ENCODE data around the gene RAD51B.

Gene RAD51B

DNA sequence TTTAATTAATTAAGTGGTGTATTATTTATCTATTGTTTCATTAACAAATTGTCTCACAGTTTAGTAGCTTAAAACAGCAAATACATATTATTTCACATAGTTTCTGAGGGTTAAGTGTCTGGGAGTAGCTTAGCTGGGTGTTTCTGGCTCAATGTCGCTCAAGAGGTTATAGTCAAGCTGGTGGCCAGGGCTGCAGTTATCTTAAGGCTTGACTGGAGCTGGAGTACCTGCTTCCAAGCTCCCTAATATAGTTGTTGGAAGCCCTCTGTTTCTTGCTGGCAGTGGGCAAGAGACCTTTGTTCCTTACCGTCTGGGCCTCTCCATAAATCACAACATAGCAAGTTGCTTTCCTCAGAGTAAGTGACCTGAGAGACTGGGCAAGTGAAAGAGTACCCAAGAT, 66.6 kb downstream of the RAD51B start:
- peaks cover 19% of the 10 kb centered on the region for H3K4me1 ChIP-seq (ENCODE audit: control insufficient read depth, insufficient read depth, low read length)
- no peak overlapping the region for H3K27ac ChIP-seq (ENCODE audit: extremely low read depth, low read depth, low read length)
- no peak overlapping the region for H3K4me3 ChIP-seq (ENCODE audit: low read depth, low read length)
- no peaks in the 10 kb centered on the region for H3K36me3 ChIP-seq (ENCODE audit: control insufficient read depth in 2 of 2, insufficient read depth in 1 of 2, low read length in 2 of 2)
- ChIA-PET CTCF (no interaction called here), POLR2A (no interaction called here)
- TF ChIP-seq ZNF335 (tag by site-specific recombination; conservative IDR thresholded peaks at IDR 0.05), result no peak
- TF ChIP-seq ZNF514 (tag by site-specific recombination; IDR thresholded peaks at IDR 0.05), result no peak
- H3K9me3 ChIP-seq (ENCODE audit: control insufficient read depth, insufficient read depth, low read depth, low read length), result no peaks in the 10 kb centered on the region

GRCh38 chr14:67887478-67887877, 67.9 kb downstream of the RAD51B start:
- Histone ChIP-seq H3K4me1 (ENCODE audit: control insufficient read depth, insufficient read depth, low read length) (peaks cover 24% of the 10 kb centered on the region), H3K36me3 (ENCODE audit: control insufficient read depth in 2 of 2, insufficient read depth in 1 of 2, low read length in 2 of 2) (no peaks in the 10 kb centered on the region), H3K9me3 (ENCODE audit: control insufficient read depth, insufficient read depth, low read depth, low read length) (no peaks in the 10 kb centered on the region), H3K27ac (ENCODE audit: extremely low read depth, low read depth, low read length) (no peak overlapping the region), H3K4me3 (ENCODE audit: low read depth, low read length) (no peak overlapping the region)
- no peak for TF ChIP-seq ZNF555 (tag by site-specific recombination; conservative IDR thresholded peaks at IDR 0.05)
- TF ChIP-seq, protein P1, sequence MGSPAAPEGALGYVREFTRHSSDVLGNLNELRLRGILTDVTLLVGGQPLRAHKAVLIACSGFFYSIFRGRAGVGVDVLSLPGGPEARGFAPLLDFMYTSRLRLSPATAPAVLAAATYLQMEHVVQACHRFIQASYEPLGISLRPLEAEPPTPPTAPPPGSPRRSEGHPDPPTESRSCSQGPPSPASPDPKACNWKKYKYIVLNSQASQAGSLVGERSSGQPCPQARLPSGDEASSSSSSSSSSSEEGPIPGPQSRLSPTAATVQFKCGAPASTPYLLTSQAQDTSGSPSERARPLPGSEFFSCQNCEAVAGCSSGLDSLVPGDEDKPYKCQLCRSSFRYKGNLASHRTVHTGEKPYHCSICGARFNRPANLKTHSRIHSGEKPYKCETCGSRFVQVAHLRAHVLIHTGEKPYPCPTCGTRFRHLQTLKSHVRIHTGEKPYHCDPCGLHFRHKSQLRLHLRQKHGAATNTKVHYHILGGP (tag by site-specific recombination; IDR thresholded peaks at IDR 0.05), result peak; percentile 82
- TF ChIP-seq ZNF26 (tag by site-specific recombination; IDR thresholded peaks at IDR 0.05), result no peak
- TF ChIP-seq PRDM6 (tag by site-specific recombination; IDR thresholded peaks at IDR 0.05), result peak; percentile 78
- TF ChIP-seq KLF7 (tag by site-specific recombination; IDR thresholded peaks at IDR 0.05; ENCODE audit: borderline replicate concordance), result no peak
- TF ChIP-seq BCL11B (tag by site-specific recombination; IDR thresholded peaks at IDR 0.05; ENCODE audit: low read depth), result no peak
- POLR2A ChIA-PET, result no interaction called here
- CTCF ChIA-PET, result interaction anchor here (0.7 kb wide), 1 partner anchor 273 kb away, joined by 3 read pairs; no protein-coding TSS in a partner anchor

DNA sequence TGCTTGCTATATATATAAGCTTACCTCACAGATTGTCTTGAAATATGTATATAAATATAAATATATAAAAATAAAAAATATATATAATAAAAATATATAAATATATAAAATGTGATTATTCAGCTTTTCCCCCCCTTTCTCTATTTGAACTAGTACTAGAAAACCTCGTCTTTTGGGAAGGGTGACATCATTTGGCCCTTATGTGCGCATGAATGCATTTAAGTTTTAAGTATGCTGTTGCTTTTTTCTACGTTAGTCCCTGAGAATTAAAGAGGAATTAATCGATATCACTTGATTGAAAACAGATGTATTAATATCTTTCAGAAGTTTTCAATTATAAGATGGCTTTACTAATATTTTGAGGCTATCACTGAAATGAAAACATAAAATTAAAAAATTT, 69.9 kb downstream of the RAD51B start:
- Histone ChIP-seq H3K27ac (ENCODE audit: extremely low read depth, low read depth, low read length) (no peak overlapping the region), H3K36me3 (ENCODE audit: control insufficient read depth in 2 of 2, insufficient read depth in 1 of 2, low read length in 2 of 2) (no peaks in the 10 kb centered on the region), H3K9me3 (ENCODE audit: control insufficient read depth, insufficient read depth, low read depth, low read length) (no peaks in the 10 kb centered on the region), H3K4me1 (ENCODE audit: control insufficient read depth, insufficient read depth, low read length) (peaks cover 24% of the 10 kb centered on the region), H3K4me3 (ENCODE audit: low read depth, low read length) (no peak overlapping the region)
- ChIA-PET CTCF (interaction anchor here (0.6 kb wide), 1 partner anchor 456 kb away, joined by 3 read pairs; no protein-coding TSS in a partner anchor), POLR2A (no interaction called here)
- TF ChIP-seq PRDM6 (tag by site-specific recombination; IDR thresholded peaks at IDR 0.05) (peak; percentile 62), ZNF335 (tag by site-specific recombination; conservative IDR thresholded peaks at IDR 0.05) (peak; percentile 19), ZNF146 (tag by site-specific recombination; IDR thresholded peaks at IDR 0.05) (no peak)
- TF ChIP-seq, protein P2, sequence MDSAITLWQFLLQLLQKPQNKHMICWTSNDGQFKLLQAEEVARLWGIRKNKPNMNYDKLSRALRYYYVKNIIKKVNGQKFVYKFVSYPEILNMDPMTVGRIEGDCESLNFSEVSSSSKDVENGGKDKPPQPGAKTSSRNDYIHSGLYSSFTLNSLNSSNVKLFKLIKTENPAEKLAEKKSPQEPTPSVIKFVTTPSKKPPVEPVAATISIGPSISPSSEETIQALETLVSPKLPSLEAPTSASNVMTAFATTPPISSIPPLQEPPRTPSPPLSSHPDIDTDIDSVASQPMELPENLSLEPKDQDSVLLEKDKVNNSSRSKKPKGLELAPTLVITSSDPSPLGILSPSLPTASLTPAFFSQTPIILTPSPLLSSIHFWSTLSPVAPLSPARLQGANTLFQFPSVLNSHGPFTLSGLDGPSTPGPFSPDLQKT (IDR thresholded peaks at IDR 0.05; ENCODE audit: borderline replicate concordance, low read depth, low read length), result no peak

Data from HEK293 (cell line).